Endothelial cell of umbilical vein (primary cell): ENCODE data around the gene AACS. TPM values are rescaled to one million over a fixed set of nuclear protein-coding genes. Genes with fewer than 3 reads are reported as not detected.

ENCODE experiments used
- BruUV-seq: library from RNA; stranded (reverse); fragments of 400-500 nt; replicated peaks from 2 replicates; lab custom pipeline; 2021; lab: Mats Ljungman, UMichigan
- CTCF ChIA-PET: fragments of 300-600, 350-600 bp; sonication (Branson Sonifier 250); formaldehyde crosslinking; loops from one replicate; lab custom pipeline; 2021; ENCODE audit warnings: antibody characterized with exemption, inconsistent platforms; lab: Charles Lee
- POLR2A ChIA-PET: fragments of 300-600, 350-600 bp; sonication (Branson Sonifier 250); formaldehyde crosslinking; loops from one replicate; lab custom pipeline; 2021; ENCODE audit warnings: antibody characterized with exemption, inconsistent platforms; lab: Charles Lee
- DNase-seq: peaks from one replicate; pipeline ENCODE4 v3.0.0-alpha.2; 2011; ENCODE audit warnings: low read depth, low spot score
- FAIRE-seq: peaks from 2 replicates; lab custom pipeline; 2011; peaks lifted over from hg19 to GRCh38; lab: Jason Lieb, UNC
- H2AFZ ChIP-seq: 2 replicates; pipeline ENCODE4 v1.6.0; 2012; ENCODE audit warnings: low read depth, low read length, control low read depth, inconsistent platforms
- H3K27ac ChIP-seq: 2 replicates; pipeline ENCODE4 v1.5.1; 2011; ENCODE audit warnings: low read depth, mild to moderate bottlenecking, control low read depth, low read length, moderate library complexity; ENCODE audit not compliant: insufficient read depth
- H3K27me3 ChIP-seq, 2 experiments: 2 replicates each; pipeline versions ENCODE4 v1.6.0 to v1.6.1; 2011; ENCODE audit warnings: low read length in 2 of 2, mixed read lengths in 1 of 2; ENCODE audit not compliant: control insufficient read depth in 2 of 2, insufficient read depth in 2 of 2
- H3K36me3 ChIP-seq, 2 experiments: 2 replicates in 1 of 2; 3 replicates in 1 of 2; pipeline ENCODE4 v1.5.1; 2011; ENCODE audit warnings: low read length in 2 of 2, mild to moderate bottlenecking in 1 of 2, moderate library complexity in 1 of 2; ENCODE audit not compliant: control insufficient read depth in 2 of 2, insufficient read depth in 2 of 2; ENCODE audit errors: extremely low read depth in 1 of 2
- H3K4me1 ChIP-seq: 3 replicates; pipeline ENCODE4 v1.5.1; 2011; ENCODE audit warnings: mild to moderate bottlenecking, low read length; ENCODE audit not compliant: control insufficient read depth, insufficient read depth; ENCODE audit errors: extremely low read depth
- H3K4me2 ChIP-seq: 2 replicates; pipeline ENCODE4 v1.6.1; 2011; ENCODE audit warnings: low read length, control low read depth, mixed read lengths; ENCODE audit not compliant: insufficient read depth
- H3K4me3 ChIP-seq, 3 experiments: fragments of 200-600 bp in 1 of 3; sonication (generic), shearing (Covaris generic) in 1 of 3; replicated peaks in 1 of 3; 2 replicates each; pipeline ENCODE4 v1.5.1; 2011 to 2016; ENCODE audit warnings: control low read depth in 3 of 3, low read length in 3 of 3, mild to moderate bottlenecking in 2 of 3, inconsistent platforms in 1 of 3, low read depth in 1 of 3, moderate library complexity in 1 of 3; ENCODE audit not compliant: insufficient read depth in 1 of 3
- H3K79me2 ChIP-seq: 2 replicates; pipeline ENCODE4 v1.6.0; 2012; ENCODE audit warnings: low read length, inconsistent platforms; ENCODE audit not compliant: control insufficient read depth, insufficient read depth
- H3K9ac ChIP-seq: replicated peaks from 2 replicates; pipeline ENCODE3; 2011; ENCODE audit warnings: low read length, control low read depth; ENCODE audit not compliant: insufficient read depth; ENCODE audit errors: extremely low read depth
- H3K9me1 ChIP-seq: replicated peaks from 3 replicates; pipeline ENCODE4 v1.6.0; 2011; ENCODE audit warnings: mild to moderate bottlenecking, low read length; ENCODE audit not compliant: control insufficient read depth, insufficient read depth; ENCODE audit errors: extremely low read depth
- H3K9me3 ChIP-seq: replicated peaks from 2 replicates; pipeline ENCODE4 v1.5.1; 2012; ENCODE audit warnings: low read length, inconsistent platforms; ENCODE audit not compliant: control insufficient read depth, insufficient read depth
- H4K20me1 ChIP-seq: replicated peaks from 2 replicates; pipeline ENCODE3; 2011; ENCODE audit warnings: mild to moderate bottlenecking, low read length; ENCODE audit not compliant: control insufficient read depth, insufficient read depth; ENCODE audit errors: extremely low read depth
- CTCF ChIP-seq, 2 donors: IDR thresholded peaks; 1 replicate in 1 of 2; 2 replicates in 1 of 2; pipeline ENCODE4 v1.5.1; 2011; ENCODE audit warnings: low read length in 2 of 2, mild to moderate bottlenecking in 2 of 2, moderate library complexity in 2 of 2, control low read depth in 1 of 2, inconsistent platforms in 1 of 2, low read depth in 1 of 2; ENCODE audit not compliant: insufficient read depth in 1 of 2; ENCODE audit errors: extremely low read depth in 1 of 2
- EZH2 ChIP-seq: IDR thresholded peaks from 2 replicates; pipeline ENCODE4 v1.6.1; 2012; ENCODE audit warnings: borderline replicate concordance, low read depth, mild to moderate bottlenecking, moderate library complexity, low read length, inconsistent platforms; ENCODE audit not compliant: severe bottlenecking
- FOS ChIP-seq: IDR thresholded peaks from 2 replicates; pipeline ENCODE4 v1.6.1; 2011; ENCODE audit warnings: mild to moderate bottlenecking, low read length, moderate library complexity, borderline replicate concordance; ENCODE audit not compliant: insufficient read depth
- GATA2 ChIP-seq: IDR thresholded peaks from 2 replicates; pipeline ENCODE4 v1.7.0; 2011; ENCODE audit warnings: low read depth, mild to moderate bottlenecking, moderate library complexity, mixed read lengths, low read length; ENCODE audit not compliant: insufficient read length, insufficient read depth
- JUN ChIP-seq: IDR thresholded peaks from 2 replicates; pipeline ENCODE4 v1.6.1; 2011; ENCODE audit warnings: borderline replicate concordance, low read depth; ENCODE audit not compliant: insufficient read length, insufficient read depth
- MYC ChIP-seq: IDR thresholded peaks from one replicate; pipeline ENCODE4 v1.6.1; 2011; ENCODE audit warnings: mild to moderate bottlenecking, low read depth, low read length
- POLR2A ChIP-seq: IDR thresholded peaks from 2 replicates; pipeline ENCODE4 v1.6.1; 2012; ENCODE audit warnings: low read depth, mild to moderate bottlenecking, control low read depth, low read length
- POLR2AphosphoS5 ChIP-seq: IDR thresholded peaks from 2 replicates; pipeline ENCODE4 v1.6.1; 2012; ENCODE audit warnings: low read depth, mild to moderate bottlenecking, control low read depth, low read length, moderate library complexity; ENCODE audit not compliant: insufficient read depth
- dilution Hi-C: fragments of 300-500 bp; cut with MboI; formaldehyde crosslinking; loops from one replicate; pipeline ENCODE4 v1.15.0; 2019; ENCODE audit warnings: low sequenced_read_pairs; ENCODE audit not compliant: extremely low pct_ligation_motif_present
- intact Hi-C: fragments of 100-400 bp; cut with micrococcal nuclease; formaldehyde crosslinking; loops from one replicate; pipeline ENCODE4 v1.10.0; 2022
- polyA plus RNA-seq, 4 experiments: library from polyadenylated mRNA; depleted of rRNA in 3 of 4; stranded (reverse) in 3 of 4; unstranded in 1 of 4; fragments of >200 nt; gene quantifications; 2 replicates each; pipeline versions ENCODE4 v1.2.1 to v1.2.3, GENCODE V29; 2011 to 2012; ENCODE audit warnings: missing spikeins in 1 of 4
- total RNA-seq: library from RNA; stranded (reverse); gene quantifications from 2 replicates; pipeline ENCODE4 v1.2.3, GENCODE V29; 2021
- TF ChIP-seq, protein P1 (sequence below): IDR thresholded peaks from 2 replicates; pipeline ENCODE4 v1.6.1; 2011; ENCODE audit not compliant: insufficient read depth, insufficient read length

Gene AACS
- total and polyA plus RNA-seq, 2 donors (not counting 3 experiments of a cell fraction or from before 2014, with no cell fraction given) = 34.7 to 40.3 TPM

GRCh38 chr12:125090437-125090836 is 25.2 kb downstream of the AACS start:
- dilution Hi-C loops = no loop called here

More at GRCh38 chr12:125090437-125090836, 25.2 kb downstream of the AACS start:
- ChIA-PET POLR2A (no interaction called here), CTCF (no interaction called here)
- DNase-seq = no peak
- BruUV-seq = no TSS peak
- intact Hi-C loops = no loop called here
- H3K9me1 ChIP-seq = no peaks in the 10 kb centered on the region
- no peak for TF ChIP-seq GATA2
- TF ChIP-seq CTCF (IDR thresholded peaks at IDR 0.05; ENCODE audit: extremely low read depth in 1 of 2, insufficient read depth in 1 of 2, low read depth in 1 of 2, low read length in 2 of 2) = no peak
- TF ChIP-seq, protein P1, sequence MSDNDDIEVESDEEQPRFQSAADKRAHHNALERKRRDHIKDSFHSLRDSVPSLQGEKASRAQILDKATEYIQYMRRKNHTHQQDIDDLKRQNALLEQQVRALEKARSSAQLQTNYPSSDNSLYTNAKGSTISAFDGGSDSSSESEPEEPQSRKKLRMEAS = no peak
- TF ChIP-seq POLR2AphosphoS5 = no peak
- TF ChIP-seq MYC = no peak
- no peak for TF ChIP-seq JUN
- no peak for TF ChIP-seq FOS
- TF ChIP-seq POLR2A = no peak
- no peak for TF ChIP-seq EZH2
- no peak overlapping the region for H3K9ac ChIP-seq
- no peaks in the 10 kb centered on the region for H3K4me1 ChIP-seq
- no peaks in the 10 kb centered on the region for H3K27me3 ChIP-seq
- H4K20me1 ChIP-seq = no peaks in the 10 kb centered on the region
- H3K79me2 ChIP-seq = no peaks in the 10 kb centered on the region
- H3K27ac ChIP-seq = no peak overlapping the region
- no peaks in the 10 kb centered on the region for H3K9me3 ChIP-seq
- H3K4me3 ChIP-seq = no peak overlapping the region
- FAIRE-seq = no peak
- no peak overlapping the region for H3K4me2 ChIP-seq
- no peak overlapping the region for H2AFZ ChIP-seq
- peaks cover 3 to 28% of the 10 kb centered on the region in 2 experiments for H3K36me3 ChIP-seq
